Peyer's patch (tissue), 4 donors: ENCODE measurements around the gene PPP2R2C.

Experiments used
- POLR2A ChIP-seq, 2 donors: fragments of 450-650 bp; IDR thresholded peaks; one replicate each; pipeline ENCODE4 v1.5.1; 2017; ENCODE audit warnings: antibody characterized with exemption in 2 of 2, mild to moderate bottlenecking in 2 of 2, moderate library complexity in 2 of 2
- TF ChIP-seq, protein P1 (sequence below), 6 experiments: fragments of 450-650 bp in 4 of 6; fragments of 200-600 bp in 2 of 6; sonication (generic) in 1 of 6; IDR thresholded peaks; one replicate each; pipeline ENCODE4 v1.5.1; 2017 to 2019; ENCODE audit warnings: antibody characterized with exemption in 6 of 6, mild to moderate bottlenecking in 3 of 6, moderate library complexity in 1 of 6

DNA sequence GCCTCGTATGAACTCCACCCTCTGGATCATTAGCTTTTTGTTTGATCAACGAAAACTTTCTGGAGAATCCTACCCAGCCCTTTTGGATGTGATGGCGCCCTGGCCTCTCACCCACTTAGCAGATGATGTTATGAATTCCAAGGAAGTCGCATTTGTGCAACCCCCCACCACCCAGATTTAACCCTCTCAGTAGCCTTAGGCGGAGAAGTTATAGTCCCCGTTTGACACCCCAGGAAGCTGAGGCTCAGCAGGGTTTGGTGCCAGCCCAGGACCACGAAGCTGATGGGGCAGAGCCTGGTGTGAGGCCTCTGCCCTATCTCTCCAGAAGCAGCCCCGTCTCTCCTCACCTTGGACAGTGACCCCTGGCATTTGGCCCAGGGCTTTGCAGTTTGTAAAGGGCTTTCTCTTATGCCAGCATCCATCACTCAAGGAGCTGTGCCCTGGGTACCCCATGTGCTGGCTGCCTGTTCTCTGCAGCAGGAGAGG, 201.7 kb downstream of the PPP2R2C start:
- TF ChIP-seq, protein P1, sequence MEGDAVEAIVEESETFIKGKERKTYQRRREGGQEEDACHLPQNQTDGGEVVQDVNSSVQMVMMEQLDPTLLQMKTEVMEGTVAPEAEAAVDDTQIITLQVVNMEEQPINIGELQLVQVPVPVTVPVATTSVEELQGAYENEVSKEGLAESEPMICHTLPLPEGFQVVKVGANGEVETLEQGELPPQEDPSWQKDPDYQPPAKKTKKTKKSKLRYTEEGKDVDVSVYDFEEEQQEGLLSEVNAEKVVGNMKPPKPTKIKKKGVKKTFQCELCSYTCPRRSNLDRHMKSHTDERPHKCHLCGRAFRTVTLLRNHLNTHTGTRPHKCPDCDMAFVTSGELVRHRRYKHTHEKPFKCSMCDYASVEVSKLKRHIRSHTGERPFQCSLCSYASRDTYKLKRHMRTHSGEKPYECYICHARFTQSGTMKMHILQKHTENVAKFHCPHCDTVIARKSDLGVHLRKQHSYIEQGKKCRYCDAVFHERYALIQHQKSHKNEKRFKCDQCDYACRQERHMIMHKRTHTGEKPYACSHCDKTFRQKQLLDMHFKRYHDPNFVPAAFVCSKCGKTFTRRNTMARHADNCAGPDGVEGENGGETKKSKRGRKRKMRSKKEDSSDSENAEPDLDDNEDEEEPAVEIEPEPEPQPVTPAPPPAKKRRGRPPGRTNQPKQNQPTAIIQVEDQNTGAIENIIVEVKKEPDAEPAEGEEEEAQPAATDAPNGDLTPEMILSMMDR (IDR thresholded peaks at IDR 0.05) = no peak
- no peak for TF ChIP-seq POLR2A (IDR thresholded peaks at IDR 0.05)
